Measurements from ENCODE around the gene PDE4B.

DNA sequence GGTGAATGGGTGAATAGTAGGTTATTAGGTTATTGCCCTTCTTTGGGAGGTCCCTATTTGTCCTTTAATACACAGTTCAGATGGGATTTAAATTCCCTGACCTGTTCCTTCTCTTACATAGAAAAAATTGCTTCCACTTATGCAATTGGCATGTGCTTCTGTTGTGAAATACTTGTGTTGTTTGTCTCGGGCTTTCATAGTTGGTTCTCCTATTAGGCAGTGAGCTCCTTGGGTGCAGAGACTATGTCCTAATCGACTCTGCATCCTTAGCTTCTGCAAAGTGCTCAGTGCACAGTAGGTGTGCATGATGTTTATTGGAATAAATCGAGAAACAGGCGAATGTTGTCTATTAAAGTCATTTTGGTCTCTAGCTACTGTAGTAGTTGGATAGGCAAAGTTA is 1.3 kb upstream of the PDE4B start:
- TF ChIP-seq CTCF (conservative IDR thresholded peaks at IDR 0.05; ENCODE audit: low read length), result no peak
- no peak for TF ChIP-seq EZH2phosphoT487 (IDR thresholded peaks at IDR 0.05; ENCODE audit: borderline replicate concordance, low read depth, low read length)
